HS-27A (cell line): Measurements from ENCODE around the gene KLF16.

Experiments
- DNase-seq: peaks from one replicate; pipeline ENCODE4 v3.0.0-alpha.2; 2012; ENCODE audit warnings: low read depth, missing footprints

The KLF16 gene

GRCh38 chr19:1867349-1867724 lies 4.0 kb upstream of the KLF16 start:
- no peak for DNase-seq

- no peak for DNase-seq
Observed at GRCh38 chr19:1866693-1867348, 3.4 kb upstream of the KLF16 start.

DNA sequence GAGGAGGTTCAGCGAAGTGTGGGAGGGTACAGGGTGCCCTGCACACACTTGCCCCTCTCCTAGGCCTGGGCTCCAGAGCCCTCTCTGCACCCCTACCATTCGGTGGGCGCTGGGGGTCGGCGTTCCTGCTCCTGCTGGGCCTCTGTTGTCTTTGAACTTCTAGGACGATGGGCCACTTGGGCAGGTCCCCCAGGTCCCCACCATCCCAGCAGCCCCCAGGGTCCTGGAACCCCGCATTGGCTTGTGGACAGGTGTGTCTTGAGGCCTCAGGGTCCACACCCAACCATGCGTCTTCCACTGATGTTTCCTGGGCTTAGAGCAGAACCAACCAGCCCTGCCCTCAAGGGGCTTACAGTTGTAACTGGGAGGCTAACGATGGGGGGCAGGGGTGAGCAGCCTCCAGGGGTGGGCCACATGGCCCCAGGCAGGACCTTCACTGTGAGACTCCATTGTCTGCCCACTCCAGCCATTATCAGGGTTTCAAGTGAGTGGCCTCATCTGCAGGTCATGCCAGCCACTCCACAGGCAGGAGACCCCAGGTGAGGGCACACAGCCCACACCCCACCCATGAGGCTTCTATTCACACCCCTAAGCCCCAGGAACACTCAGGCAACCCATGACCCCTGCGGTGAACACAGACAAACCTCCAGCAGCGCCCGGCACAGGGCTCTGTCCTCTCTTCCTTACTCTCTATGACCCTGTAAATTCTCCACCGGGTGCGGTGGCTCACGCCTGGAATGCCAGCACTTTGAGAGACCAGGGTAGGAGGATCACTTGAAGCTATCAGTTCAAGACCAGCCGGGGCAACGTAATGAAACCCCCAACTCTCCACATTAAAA lies 2.0 kb upstream of the KLF16 start:
- DNase-seq, result no peak

DNA sequence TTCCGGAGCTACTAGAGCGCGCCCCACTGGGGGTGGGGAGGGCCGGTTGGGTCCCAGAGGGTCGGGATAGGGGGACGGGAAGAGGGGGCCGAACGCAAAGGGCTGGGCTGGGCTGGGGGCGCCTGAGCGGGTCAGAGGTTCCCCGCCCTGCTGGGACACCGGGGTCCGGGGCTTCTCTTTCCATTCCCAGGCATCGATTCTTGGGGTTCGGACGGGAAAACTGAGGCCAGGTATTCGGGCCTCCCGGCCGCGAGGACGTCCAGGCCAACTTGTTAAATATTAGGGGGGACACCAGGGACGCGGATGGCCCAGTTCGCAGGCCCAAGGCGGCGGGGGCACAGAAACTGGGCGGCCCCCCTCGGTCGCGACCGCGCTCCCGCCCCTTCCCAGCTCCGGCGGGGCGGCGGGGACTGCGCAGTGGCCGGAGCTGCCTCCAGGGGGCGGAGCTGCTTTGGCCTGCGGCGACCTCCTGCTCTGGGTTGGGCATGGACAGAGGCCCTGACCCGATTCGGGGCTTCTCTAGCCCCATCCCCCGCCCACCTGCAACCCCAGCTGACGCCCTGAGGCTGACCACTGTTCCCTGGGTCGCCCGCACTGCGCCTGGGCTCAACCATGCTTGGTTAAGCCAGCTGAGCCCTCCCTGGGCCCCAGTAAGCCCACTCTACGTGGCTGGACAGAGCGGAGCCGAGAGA lies 1.2 kb upstream of the KLF16 start:
- DNase-seq, result no peak

DNA sequence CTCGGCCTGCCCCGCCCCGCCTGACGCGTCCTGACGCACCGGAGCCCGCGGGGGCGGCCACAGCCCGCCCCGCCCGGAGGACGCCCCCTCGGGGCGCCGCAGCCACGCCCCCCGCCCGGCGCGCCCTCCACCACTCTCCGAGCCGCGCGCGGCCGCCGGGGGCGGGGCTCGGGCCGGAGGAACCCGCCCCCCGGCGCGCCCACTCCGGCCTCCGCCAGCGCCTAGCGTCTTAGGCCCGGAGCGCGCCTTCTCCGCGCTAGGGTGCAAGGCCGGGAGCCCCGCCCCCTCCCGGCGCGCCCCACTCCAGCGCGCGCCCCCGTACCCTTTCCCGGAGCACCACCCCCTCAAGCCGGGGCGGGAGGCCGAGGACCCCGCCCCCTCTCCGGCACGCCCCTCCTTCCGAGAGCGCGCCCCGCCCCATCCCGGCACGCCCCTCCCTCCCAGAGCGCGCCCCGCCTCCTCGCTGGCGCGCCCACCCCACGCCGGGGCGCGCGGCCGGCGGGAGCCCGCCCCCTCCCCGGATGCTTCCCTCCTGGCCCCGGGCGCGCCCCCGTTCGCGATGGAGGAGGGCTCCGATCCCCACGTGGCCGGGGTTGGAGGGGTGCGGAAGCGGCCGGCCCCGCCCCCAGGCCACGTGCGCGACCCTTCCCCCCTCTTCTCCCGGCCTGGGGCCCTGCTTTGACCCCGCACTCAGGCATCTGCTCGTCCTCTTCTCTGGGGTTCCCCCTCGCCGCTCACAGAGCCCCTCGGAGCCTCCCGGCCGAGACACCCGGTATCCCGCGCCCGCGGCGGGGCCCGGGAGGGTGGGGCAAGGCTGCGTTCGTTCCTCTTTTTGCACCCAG lies 480 bp upstream of the KLF16 start:
- DNase-seq, result peak; percentile 55

DNA sequence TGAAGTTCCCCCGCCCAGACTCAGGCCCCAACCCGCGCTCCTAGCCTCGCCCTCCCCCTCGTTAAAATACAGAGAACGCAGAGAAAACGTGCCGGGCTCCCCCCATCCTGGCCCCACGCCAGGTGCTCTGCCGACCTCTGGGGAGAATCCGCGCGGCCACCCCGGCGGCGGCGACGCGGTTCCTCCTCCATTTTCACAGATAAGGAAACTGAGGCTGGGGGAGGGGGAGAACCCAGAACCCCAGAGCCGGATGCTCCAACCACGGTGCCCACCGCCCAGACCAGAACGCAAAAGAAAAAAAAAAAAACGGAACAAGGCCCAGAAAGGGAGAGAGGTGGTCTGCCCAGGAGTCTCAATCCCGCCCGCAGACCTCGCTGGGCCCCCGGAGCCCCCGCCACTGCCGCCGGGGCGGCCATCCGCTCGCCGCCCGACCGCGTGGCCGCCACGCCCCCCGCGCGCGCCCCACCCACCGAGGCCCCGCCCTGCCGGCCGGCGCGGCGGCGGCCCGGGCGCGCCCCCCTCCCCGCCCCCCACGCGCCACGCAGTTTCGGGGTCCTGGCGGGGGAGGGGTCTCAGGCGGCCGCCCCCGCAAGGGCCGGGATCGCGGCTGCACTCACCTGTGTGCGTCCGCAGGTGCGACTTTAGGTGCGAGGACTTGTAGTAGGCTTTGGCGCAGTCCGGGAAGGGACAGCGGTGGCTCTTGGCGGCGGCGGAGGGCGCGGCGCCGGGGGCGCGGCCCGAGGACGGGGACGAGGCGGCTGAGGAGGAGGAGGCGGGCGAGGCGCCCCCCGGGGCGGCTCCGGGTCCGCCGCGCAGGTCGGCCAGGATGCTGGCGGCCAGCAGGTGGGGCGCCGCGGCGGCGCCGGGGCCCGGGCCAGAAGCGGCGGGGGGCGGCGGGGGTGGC lies 703 bp downstream of the KLF16 start:
- no peak for DNase-seq

DNA sequence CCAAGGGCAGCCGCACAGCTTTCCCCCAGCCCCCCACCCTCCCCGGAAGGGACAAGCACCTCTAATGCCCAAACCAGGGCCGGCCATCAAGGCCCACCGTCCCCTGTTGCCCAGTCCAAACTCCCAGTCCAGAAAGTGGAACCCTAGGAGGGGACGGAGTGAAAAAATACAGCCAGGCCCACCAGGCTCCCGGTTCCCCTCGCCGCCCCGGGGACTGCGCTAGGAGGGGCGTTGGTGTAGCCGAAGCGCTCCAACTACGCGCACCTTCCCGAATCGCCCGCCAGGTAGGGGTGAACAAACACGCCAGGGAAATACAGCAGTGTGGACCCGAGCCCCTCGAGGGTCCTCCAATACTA lies 1.3 kb downstream of the KLF16 start:
- DNase-seq, result no peak

GRCh38 chr19:1861599-1862031 lies 1.8 kb downstream of the KLF16 start:
- DNase-seq, result no peak

GRCh38 chr19:1860821-1861598 lies 2.4 kb downstream of the KLF16 start:
- DNase-seq, result no peak

DNA sequence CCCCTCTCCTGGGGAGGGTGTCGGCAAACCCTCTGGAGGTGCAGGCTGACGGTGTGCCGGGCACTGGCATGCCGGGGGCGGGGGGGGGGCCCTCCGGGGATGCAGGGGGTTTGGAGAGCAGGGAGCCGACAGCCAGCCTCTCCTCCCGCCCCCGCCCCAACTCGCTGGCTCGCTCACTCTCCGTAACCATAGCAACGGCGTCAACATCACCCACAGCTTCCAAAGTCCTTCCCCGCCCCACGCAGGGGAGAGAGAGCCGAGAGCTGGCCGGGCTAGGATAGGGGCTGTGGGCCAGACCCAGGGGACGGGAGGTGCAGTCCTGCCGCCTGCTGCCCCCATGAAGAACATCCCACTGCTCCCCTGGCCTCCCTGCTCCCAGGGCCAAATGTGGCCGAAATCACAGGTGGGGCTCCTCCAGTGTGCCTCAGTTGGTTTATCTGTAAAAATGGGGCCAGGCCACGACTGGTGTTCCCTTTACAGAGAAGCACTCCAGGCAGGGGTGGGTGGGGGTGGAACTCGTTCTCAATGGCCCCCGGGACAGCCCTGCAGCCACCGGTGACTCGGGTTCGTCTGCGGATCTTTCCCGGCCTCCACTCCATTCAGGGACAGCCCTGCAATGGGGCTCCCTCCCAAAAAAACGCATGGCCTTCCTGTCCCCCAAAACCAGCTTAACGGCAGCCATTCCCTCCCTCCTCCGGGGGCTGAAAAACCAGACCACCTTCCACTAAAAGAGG lies 3.2 kb downstream of the KLF16 start:
- DNase-seq, result no peak

DNA sequence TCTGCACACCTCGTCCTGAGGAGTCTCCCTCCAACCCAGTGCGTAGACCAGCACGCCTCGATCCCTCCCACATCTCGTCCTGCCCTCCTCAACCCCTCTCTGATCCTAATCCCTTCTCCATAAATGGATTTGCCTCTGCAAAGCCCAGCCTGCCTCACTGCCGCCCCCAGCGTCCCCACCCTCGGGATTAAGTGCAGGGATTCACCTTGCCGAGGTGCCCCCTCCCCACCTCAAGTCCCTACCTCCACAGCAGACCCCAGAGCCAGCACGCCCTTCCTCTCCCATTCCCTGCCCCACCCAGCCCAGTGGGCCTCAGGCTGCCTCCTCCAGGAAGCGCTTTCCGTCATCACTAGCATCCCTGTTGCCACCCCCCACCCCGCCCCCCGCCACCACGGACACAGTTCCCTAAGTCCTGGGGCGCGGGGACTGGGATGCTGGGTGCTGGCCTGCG lies 4.0 kb downstream of the KLF16 start:
- no peak for DNase-seq

- no peak for DNase-seq
Observed at GRCh38 chr19:1858412-1859081, 4.8 kb downstream of the KLF16 start.

- no peak for DNase-seq
Observed at GRCh38 chr19:1857648-1858326, 5.6 kb downstream of the KLF16 start.

DNA sequence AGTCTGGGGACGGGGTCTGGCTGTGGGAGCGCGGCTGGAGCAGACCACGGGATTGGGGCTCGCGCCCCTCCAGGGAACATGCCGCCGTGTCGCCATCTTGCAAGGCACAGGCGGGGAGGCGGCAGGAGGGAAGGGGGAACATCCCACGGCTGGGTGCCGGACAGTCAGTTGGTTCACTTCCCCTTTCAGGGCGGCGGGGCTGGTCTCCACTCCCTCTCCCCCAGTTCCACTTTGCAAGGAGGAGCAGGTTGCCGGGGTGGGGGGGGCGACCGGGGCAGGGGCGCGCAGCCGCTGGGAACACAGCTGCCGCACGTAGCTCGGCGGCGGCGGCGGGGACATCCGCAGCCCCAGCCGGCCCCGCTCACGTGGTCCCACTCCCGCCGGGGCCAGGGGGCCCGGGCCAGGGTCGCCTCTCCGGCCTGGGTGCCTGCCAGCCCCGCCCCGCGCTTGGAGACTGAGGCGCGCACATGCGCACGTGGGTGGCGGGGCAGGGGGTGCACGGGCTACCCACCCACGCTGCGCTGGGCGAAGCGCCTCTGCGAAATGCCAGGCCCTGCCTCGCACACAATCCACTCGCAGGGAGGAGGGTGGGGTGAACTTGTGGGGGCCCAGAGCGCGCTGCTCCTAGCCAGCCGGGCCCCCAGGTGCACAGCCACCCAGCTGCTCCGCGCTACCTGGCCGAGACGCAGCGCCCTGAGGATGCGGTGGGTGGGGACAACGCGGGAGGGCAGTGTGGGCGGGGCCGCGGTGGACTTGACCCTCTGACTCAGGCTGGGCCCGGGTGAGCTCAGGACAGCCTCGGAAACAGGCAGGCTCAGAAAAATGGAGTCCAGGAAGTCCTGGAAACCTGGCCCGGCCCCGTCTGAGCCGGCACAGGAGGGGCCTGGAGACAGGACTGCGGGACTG lies 6.4 kb downstream of the KLF16 start:
- no peak for DNase-seq

DNA sequence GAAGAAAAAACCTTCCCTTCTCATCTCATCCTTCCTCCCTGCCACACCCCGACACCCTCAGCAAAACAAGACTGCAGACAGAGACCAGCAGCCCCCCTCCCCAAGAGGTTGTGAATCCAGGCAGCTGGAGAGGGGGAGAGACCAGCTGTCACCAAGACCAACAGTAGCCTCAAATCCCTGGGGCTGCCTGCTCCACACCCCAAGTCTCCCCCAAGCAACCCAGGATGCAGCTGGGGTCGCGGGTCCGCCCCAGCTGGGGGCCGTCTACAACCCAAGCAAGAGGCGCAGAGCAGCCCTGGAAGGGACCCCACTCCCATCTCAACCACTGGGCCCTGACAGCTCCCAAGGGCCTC lies 7.1 kb downstream of the KLF16 start:
- DNase-seq, result no peak

DNA sequence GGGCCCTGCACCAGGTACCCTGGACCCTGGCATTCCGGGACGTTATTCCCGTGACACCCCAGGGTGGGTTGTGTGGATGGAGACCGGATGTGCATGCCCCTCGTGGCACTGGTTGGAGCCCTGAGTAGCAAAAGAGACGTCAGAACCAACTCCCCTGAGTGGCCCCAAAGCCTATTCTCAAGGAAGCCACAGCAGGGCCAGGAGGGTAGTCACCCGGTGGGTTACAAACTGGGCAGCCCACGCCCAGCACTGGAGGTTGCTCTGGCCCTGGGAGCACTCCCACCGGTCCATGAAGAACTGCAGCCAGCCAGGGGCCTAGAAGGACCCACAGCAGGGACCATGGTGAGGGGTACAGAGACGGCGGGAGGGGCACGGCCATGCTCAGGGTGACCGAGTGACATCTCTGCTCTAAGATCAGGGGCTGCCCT lies 7.5 kb downstream of the KLF16 start:
- DNase-seq, result no peak

DNA sequence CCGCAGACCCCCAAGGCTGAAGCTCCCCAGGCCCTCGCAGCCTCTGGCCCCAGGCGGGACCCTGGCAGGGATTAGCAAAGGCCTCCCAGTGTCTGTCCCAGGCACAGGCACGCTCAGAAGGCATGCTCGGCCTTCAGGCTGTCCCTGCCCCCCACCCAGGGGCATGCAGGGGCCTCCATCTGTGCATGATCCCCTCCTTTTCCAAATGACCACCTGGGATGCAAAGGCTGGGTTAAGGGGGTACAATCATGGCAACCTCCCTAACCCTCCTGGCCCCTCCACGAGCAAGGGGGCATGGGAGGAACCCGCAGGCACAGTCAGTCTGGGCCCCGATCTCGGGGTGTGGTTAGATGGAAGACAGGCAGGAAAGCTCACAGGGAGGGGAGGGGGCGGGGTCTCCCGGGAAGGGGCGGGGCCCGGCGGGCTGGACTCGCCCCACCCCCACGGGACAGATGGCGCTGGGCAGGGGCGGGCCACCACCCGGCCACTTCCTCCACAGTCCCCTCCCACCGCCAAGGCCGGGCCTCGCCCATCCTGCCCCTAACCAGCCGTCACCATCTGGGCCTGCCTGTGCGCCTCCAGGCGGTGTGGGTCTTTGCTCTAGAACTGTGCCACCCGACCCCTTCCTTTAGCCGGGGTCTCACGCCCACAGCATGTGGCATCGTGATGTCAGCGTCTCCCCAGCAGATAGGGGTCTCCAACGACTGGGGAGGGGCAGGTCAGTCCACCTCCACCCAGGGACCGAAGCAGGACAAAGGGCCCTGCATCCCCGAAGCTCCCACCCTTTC lies 8.1 kb downstream of the KLF16 start:
- no peak for DNase-seq
